HG03439 (cell line): ENCODE data around the gene ANKRD11.
"Not testable (repeated sequence)": the region's sequence is repeated elsewhere in the genome, so short reads cannot be mapped to it uniquely, and the experiment has no call there.

ENCODE experiments used
- ATAC-seq: cut with Tn5 transposase; IDR thresholded peaks from one replicate; pipeline ENCODE4 v1.9.1; 2021; ENCODE audit warnings: mild to moderate bottlenecking, moderate library complexity; ENCODE audit not compliant: unreplicated experiment

ANKRD11 gene

GRCh38 chr16:89388536-89388935 is 101.8 kb downstream of the ANKRD11 start:
- no peak for ATAC-seq

GRCh38 chr16:89386306-89387185 is 103.8 kb downstream of the ANKRD11 start:
- ATAC-seq: no peak

GRCh38 chr16:89385712-89386111 is 104.6 kb downstream of the ANKRD11 start:
- ATAC-seq: no peak

- no peak for ATAC-seq
These were observed 106.1 kb downstream of the ANKRD11 start for GRCh38 chr16:89384282-89384681.

GRCh38 chr16:89383095-89384003 is 107.0 kb downstream of the ANKRD11 start:
- no peak for ATAC-seq

- not testable (repeated sequence) for ATAC-seq
These were observed 107.8 kb downstream of the ANKRD11 start for GRCh38 chr16:89382555-89382954.

- no peak for ATAC-seq
These were observed 108.6 kb downstream of the ANKRD11 start for GRCh38 chr16:89381788-89382187.

- ATAC-seq: no peak
These were observed 109.7 kb downstream of the ANKRD11 start for GRCh38 chr16:89380681-89381080.

GRCh38 chr16:89378947-89379771 is 111.2 kb downstream of the ANKRD11 start:
- no peak for ATAC-seq

GRCh38 chr16:89377453-89377848 is 112.9 kb downstream of the ANKRD11 start:
- no peak for ATAC-seq

- ATAC-seq: no peak
These were observed 113.4 kb downstream of the ANKRD11 start for GRCh38 chr16:89376812-89377452.

- ATAC-seq: no peak
These were observed 114.7 kb downstream of the ANKRD11 start for GRCh38 chr16:89375686-89376085.

- no peak for ATAC-seq
These were observed 115.3 kb downstream of the ANKRD11 start for GRCh38 chr16:89375021-89375420.

- no peak for ATAC-seq
These were observed 115.9 kb downstream of the ANKRD11 start for GRCh38 chr16:89374393-89374960.

- ATAC-seq: no peak
These were observed 116.8 kb downstream of the ANKRD11 start for GRCh38 chr16:89373355-89374110.

- ATAC-seq: no peak
These were observed 118.3 kb downstream of the ANKRD11 start for GRCh38 chr16:89371968-89372634.

- no peak for ATAC-seq
These were observed 119.0 kb downstream of the ANKRD11 start for GRCh38 chr16:89371386-89371785.

GRCh38 chr16:89370601-89371000 is 119.8 kb downstream of the ANKRD11 start:
- ATAC-seq: no peak

GRCh38 chr16:89370081-89370511 is 120.3 kb downstream of the ANKRD11 start:
- ATAC-seq: no peak
